SK-N-SH (cell line): ENCODE measurements around the gene DDX31. TPM values are rescaled to one million over a fixed set of nuclear protein-coding genes. Genes with fewer than 3 reads are reported as not detected.

Experiments used
- CTCF ChIA-PET: fragments of 300-600, 350-600 bp; formaldehyde crosslinking; extraction: SDS; loops from one replicate; lab custom pipeline; 2021; lab: Yijun Ruan, JAX
- POLR2A ChIA-PET: fragments of 350-600 bp; sonication (Branson Sonifier 250); formaldehyde crosslinking; extraction: SDS; loops from one replicate; lab custom pipeline; 2020; ENCODE audit warnings: antibody characterized with exemption, inconsistent platforms; lab: Yijun Ruan, JAX
- DNase-seq: peaks from one replicate; pipeline ENCODE4 v3.0.0; 2012
- H2AFZ ChIP-seq: fragments of 200-600 bp; sonication (generic); 2 replicates; pipeline ENCODE4 v1.8.1; 2016; ENCODE audit warnings: antibody characterized with exemption, mild to moderate bottlenecking, low read depth
- H3F3A ChIP-seq: fragments of 200-600 bp; sonication (generic); replicated peaks from 2 replicates; pipeline ENCODE3; 2016; ENCODE audit warnings: antibody characterized with exemption, mild to moderate bottlenecking; ENCODE audit not compliant: insufficient read depth
- H3K27ac ChIP-seq, 2 experiments: fragments of 200-500 bp in 1 of 2; fragments of 200-600 bp in 1 of 2; sonication (Bioruptor generic) in 1 of 2; sonication (generic), shearing (Covaris generic) in 1 of 2; 2 replicates each; pipeline versions ENCODE4 v1.5.1 to v1.6.1; 2014 to 2016; ENCODE audit warnings: low read depth in 2 of 2, inconsistent platforms in 1 of 2, low read length in 1 of 2, mild to moderate bottlenecking in 1 of 2, mixed read lengths in 1 of 2
- H3K27me3 ChIP-seq: fragments of 200-600 bp; sonication (generic), shearing (Covaris generic); 2 replicates; pipeline ENCODE4 v1.6.1; 2016; ENCODE audit warnings: mixed run types; ENCODE audit not compliant: insufficient read depth
- H3K36me3 ChIP-seq, 2 experiments: fragments of 200-500 bp in 1 of 2; fragments of 200-600 bp in 1 of 2; sonication (Bioruptor generic) in 1 of 2; sonication (generic) in 1 of 2; replicated peaks in 1 of 2; 2 replicates each; pipeline versions ENCODE3 to v1.5.1; 2014 to 2016; ENCODE audit warnings: low read length in 1 of 2, mild to moderate bottlenecking in 1 of 2; ENCODE audit not compliant: insufficient read depth in 2 of 2, control insufficient read depth in 1 of 2
- H3K4me1 ChIP-seq, 2 experiments: fragments of 200-500 bp in 1 of 2; fragments of 200-600 bp in 1 of 2; sonication (Bioruptor generic) in 1 of 2; sonication (generic), shearing (Covaris generic) in 1 of 2; 2 replicates each; pipeline versions ENCODE4 v1.5.1 to v1.6.1; 2014 to 2016; ENCODE audit warnings: low read depth in 1 of 2, low read length in 1 of 2, mixed run types in 1 of 2; ENCODE audit not compliant: insufficient read depth in 2 of 2, control insufficient read depth in 1 of 2
- H3K4me2 ChIP-seq: fragments of 200-600 bp; sonication (generic), shearing (Covaris generic); 2 replicates; pipeline ENCODE4 v1.6.1; 2017; ENCODE audit warnings: mixed run types
- H3K4me3 ChIP-seq, 2 experiments: fragments of 200-500 bp in 1 of 2; fragments of 200-600 bp in 1 of 2; sonication (Bioruptor generic) in 1 of 2; sonication (generic), shearing (Covaris generic) in 1 of 2; 2 replicates each; pipeline versions ENCODE4 v1.5.1 to v1.8.1; 2014 to 2016; ENCODE audit warnings: low read depth in 2 of 2, inconsistent platforms in 1 of 2, low read length in 1 of 2, mild to moderate bottlenecking in 1 of 2, mixed read lengths in 1 of 2, moderate library complexity in 1 of 2
- H3K79me2 ChIP-seq: fragments of 200-600 bp; sonication (generic); 2 replicates; pipeline ENCODE4 v1.8.1; 2017; ENCODE audit warnings: mild to moderate bottlenecking; ENCODE audit not compliant: insufficient read depth
- H3K9ac ChIP-seq: fragments of 200-600 bp; sonication (generic); 2 replicates; pipeline ENCODE4 v1.6.1; 2017; ENCODE audit warnings: mixed run types
- H3K9me2 ChIP-seq: fragments of 200-600 bp; sonication (generic); 2 replicates; pipeline ENCODE4 v1.6.1; 2017; ENCODE audit warnings: mixed run types
- H3K9me3 ChIP-seq: fragments of 200-600 bp; sonication (generic); 2 replicates; pipeline ENCODE4 v1.6.1; 2017; ENCODE audit warnings: mixed run types, mild to moderate bottlenecking, moderate library complexity
- H4K20me1 ChIP-seq: fragments of 200-600 bp; sonication (generic); 2 replicates; pipeline ENCODE4 v1.6.1; 2017; ENCODE audit warnings: mild to moderate bottlenecking, mixed run types; ENCODE audit not compliant: insufficient read depth
- CHD2 ChIP-seq: fragments of 150-350 bp; IDR thresholded peaks from 2 replicates; pipeline ENCODE4 v1.6.1; 2018; ENCODE audit warnings: low read length; ENCODE audit not compliant: partially characterized antibody
- ELF1 ChIP-seq: IDR thresholded peaks from 2 replicates; pipeline ENCODE4 v1.4.0; 2012
- EP300 ChIP-seq, 2 experiments: IDR thresholded peaks; 2 replicates each; pipeline versions ENCODE4 v1.4.0 to v1.6.1; 2012; ENCODE audit warnings: borderline replicate concordance in 1 of 2, low read depth in 1 of 2, low read length in 1 of 2
- EZH2phosphoT487 ChIP-seq: fragments of 200-600 bp; sonication (generic); IDR thresholded peaks from 2 replicates; pipeline ENCODE4 v1.6.1; 2017; ENCODE audit warnings: low read depth, mixed run types, mild to moderate bottlenecking, antibody characterized with exemption, moderate library complexity, borderline replicate concordance
- FOXM1 ChIP-seq: IDR thresholded peaks from 2 replicates; pipeline ENCODE4 v1.4.0; 2012; ENCODE audit warnings: low read depth, mild to moderate bottlenecking
- GABPA ChIP-seq: IDR thresholded peaks from 2 replicates; pipeline ENCODE4 v1.4.0; 2012; ENCODE audit warnings: low read depth, mild to moderate bottlenecking
- MXI1 ChIP-seq: IDR thresholded peaks from 2 replicates; pipeline ENCODE4 v1.6.1; 2012; ENCODE audit warnings: mild to moderate bottlenecking, low read depth, low read length, improper control_type of control experiment
- NFIC ChIP-seq: IDR thresholded peaks from 2 replicates; pipeline ENCODE4 v1.4.0; 2012; ENCODE audit warnings: borderline replicate concordance
- NRF1 ChIP-seq: IDR thresholded peaks from 2 replicates; pipeline ENCODE4 v1.6.1; 2012; ENCODE audit warnings: low read depth, mild to moderate bottlenecking, low read length
- RAD21 ChIP-seq: IDR thresholded peaks from 2 replicates; pipeline ENCODE4 v1.6.1; 2012; ENCODE audit warnings: mild to moderate bottlenecking, low read length
- RFX5 ChIP-seq: IDR thresholded peaks from 2 replicates; pipeline ENCODE4 v1.6.1; 2012; ENCODE audit warnings: mild to moderate bottlenecking, improper control_type of control experiment, low read length
- RXRA ChIP-seq: IDR thresholded peaks from 2 replicates; pipeline ENCODE4 v1.4.0; 2012; ENCODE audit warnings: low read depth, mild to moderate bottlenecking, borderline replicate concordance
- TAF1 ChIP-seq: IDR thresholded peaks from 2 replicates; pipeline ENCODE4 v1.6.1; 2012; ENCODE audit warnings: low read depth, mild to moderate bottlenecking, low read length, moderate library complexity, borderline replicate concordance
- WGBS: methylation state at CpG from one replicate; pipeline ENCODE4 v1.1.6; 2017; ENCODE audit warnings: low lambda C conversion rate; 5-methylcytosine and 5-hydroxymethylcytosine counted together
- polyA plus RNA-seq, 3 experiments: library from polyadenylated mRNA; depleted of rRNA; stranded (reverse); fragments of >200 nt; gene quantifications; 2 replicates each; pipeline ENCODE4 v1.2.3, GENCODE V29; 2012
- TF ChIP-seq, protein P1 (sequence below): fragments of 150-350 bp; IDR thresholded peaks from 2 replicates; pipeline ENCODE4 v1.6.1; 2017; ENCODE audit warnings: antibody characterized with exemption, low read length, low read depth, borderline replicate concordance
- TF ChIP-seq, protein P2 (sequence below): fragments of 200-600 bp; sonication (generic); IDR thresholded peaks from 2 replicates; pipeline ENCODE4 v1.6.1; 2017; ENCODE audit warnings: antibody characterized with exemption, mild to moderate bottlenecking, moderate library complexity
- TF ChIP-seq, protein P3 (sequence below): IDR thresholded peaks from 2 replicates; pipeline ENCODE4; 2012

Gene DDX31
- polyA plus RNA-seq, 1 of the 3 experiments (the other 2 are of a cell fraction), result 13.9 TPM

DNA sequence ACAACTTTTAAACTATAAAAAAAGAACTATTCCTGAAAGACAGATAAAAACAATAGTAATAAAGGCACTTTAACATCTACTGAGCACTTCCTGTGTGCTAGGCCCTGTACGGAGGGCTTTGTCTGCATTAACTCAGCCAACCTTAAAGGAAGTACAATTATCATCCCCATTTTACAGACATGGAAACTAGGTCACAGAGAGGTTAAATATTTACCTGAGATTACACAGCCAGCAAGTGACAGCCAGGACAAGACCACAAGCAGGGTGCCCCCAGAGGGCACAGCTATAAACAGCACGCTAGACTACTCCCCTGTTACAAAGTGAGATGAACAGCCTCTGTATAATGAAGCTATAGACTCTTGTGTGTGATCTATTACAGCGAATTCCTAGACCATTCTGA lies 25.5 kb downstream of the DDX31 start:
- H3K27ac ChIP-seq, result no peak overlapping the region
- ChIA-PET POLR2A (no interaction called here), CTCF (interaction anchor here (1.0 to 1.8 kb wide), 7 partner anchors 9 to 257 kb away, joined by 3 to 5 read pairs (median 4); no protein-coding TSS in a partner anchor)
- H3K4me1 ChIP-seq, result peaks cover 0 to 7% of the 10 kb centered on the region in 2 experiments; a peak in 3 of 4 replicates
- H3K9ac ChIP-seq, result no peak overlapping the region
- peaks cover 10% of the 10 kb centered on the region for H3F3A ChIP-seq
- DNase-seq, result peak; percentile 44
- H3K9me2 ChIP-seq, result no peaks in the 10 kb centered on the region
- no peaks in the 10 kb centered on the region for H3K27me3 ChIP-seq
- H3K4me3 ChIP-seq, result no peak overlapping the region
- no peaks in the 10 kb centered on the region for H3K9me3 ChIP-seq
- peaks cover 48 to 89% of the 10 kb centered on the region in 2 experiments for H3K36me3 ChIP-seq
- H3K4me2 ChIP-seq, result no peak overlapping the region
- TF ChIP-seq, protein P1, sequence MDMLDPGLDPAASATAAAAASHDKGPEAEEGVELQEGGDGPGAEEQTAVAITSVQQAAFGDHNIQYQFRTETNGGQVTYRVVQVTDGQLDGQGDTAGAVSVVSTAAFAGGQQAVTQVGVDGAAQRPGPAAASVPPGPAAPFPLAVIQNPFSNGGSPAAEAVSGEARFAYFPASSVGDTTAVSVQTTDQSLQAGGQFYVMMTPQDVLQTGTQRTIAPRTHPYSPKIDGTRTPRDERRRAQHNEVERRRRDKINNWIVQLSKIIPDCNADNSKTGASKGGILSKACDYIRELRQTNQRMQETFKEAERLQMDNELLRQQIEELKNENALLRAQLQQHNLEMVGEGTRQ, result no peak
- TF ChIP-seq, protein P2, sequence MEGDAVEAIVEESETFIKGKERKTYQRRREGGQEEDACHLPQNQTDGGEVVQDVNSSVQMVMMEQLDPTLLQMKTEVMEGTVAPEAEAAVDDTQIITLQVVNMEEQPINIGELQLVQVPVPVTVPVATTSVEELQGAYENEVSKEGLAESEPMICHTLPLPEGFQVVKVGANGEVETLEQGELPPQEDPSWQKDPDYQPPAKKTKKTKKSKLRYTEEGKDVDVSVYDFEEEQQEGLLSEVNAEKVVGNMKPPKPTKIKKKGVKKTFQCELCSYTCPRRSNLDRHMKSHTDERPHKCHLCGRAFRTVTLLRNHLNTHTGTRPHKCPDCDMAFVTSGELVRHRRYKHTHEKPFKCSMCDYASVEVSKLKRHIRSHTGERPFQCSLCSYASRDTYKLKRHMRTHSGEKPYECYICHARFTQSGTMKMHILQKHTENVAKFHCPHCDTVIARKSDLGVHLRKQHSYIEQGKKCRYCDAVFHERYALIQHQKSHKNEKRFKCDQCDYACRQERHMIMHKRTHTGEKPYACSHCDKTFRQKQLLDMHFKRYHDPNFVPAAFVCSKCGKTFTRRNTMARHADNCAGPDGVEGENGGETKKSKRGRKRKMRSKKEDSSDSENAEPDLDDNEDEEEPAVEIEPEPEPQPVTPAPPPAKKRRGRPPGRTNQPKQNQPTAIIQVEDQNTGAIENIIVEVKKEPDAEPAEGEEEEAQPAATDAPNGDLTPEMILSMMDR, result peak; percentile 41; the same call in 1 of the 2 replicates
- H3K79me2 ChIP-seq, result no peaks in the 10 kb centered on the region
- no peaks in the 10 kb centered on the region for H4K20me1 ChIP-seq
- H2AFZ ChIP-seq, result no peak overlapping the region
- WGBS, result 83% methylated on average over 3 of the region's 3 CpGs

DNA sequence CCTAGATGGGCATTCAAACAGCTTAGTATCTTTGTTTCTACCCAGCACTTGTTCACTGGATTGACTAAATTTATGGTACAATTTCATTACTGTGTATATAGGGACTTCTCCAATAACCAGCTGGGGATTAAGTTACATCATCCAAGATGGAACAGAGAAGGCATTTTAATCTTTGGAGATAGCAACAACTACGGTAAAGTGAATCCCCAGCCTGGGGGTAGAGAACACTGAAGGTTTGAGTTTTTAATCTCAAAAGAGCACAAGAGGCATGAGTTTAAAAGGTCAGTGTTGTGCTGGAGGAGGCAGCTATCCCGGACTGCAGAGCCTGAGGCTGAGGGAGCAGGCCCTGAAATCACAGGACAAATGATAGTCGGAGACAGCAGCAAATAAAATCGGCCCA lies 28.6 kb downstream of the DDX31 start:
- Histone ChIP-seq H3K36me3 (peaks cover 55 to 91% of the 10 kb centered on the region in 2 experiments), H3K9ac (no peak overlapping the region), H3K4me3 (no peak overlapping the region), H3K9me3 (no peaks in the 10 kb centered on the region), H2AFZ (no peak overlapping the region), H3K4me2 (no peak overlapping the region)
- POLR2A ChIA-PET, result no interaction called here
- WGBS, result 91% methylated on average over 4 of the region's 4 CpGs
- TF ChIP-seq, protein P3, sequence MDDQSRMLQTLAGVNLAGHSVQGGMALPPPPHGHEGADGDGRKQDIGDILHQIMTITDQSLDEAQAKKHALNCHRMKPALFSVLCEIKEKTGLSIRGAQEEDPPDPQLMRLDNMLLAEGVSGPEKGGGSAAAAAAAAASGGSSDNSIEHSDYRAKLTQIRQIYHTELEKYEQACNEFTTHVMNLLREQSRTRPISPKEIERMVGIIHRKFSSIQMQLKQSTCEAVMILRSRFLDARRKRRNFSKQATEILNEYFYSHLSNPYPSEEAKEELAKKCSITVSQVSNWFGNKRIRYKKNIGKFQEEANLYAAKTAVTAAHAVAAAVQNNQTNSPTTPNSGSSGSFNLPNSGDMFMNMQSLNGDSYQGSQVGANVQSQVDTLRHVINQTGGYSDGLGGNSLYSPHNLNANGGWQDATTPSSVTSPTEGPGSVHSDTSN, result no peak
- TF ChIP-seq MXI1 (no peak), GABPA (no peak), ELF1 (no peak), RAD21 (no peak), NFIC (no peak), EP300 (IDR thresholded peaks at IDR 0.05; ENCODE audit: borderline replicate concordance in 1 of 2, low read depth in 1 of 2, low read length in 1 of 2) (no peak), FOXM1 (no peak), EZH2phosphoT487 (no peak), CHD2 (no peak), RFX5 (no peak), NRF1 (no peak), TAF1 (no peak), RXRA (no peak)
- TF ChIP-seq, protein P2, result no peak
- TF ChIP-seq, all 33 proteins: peak for 0
- H3K79me2 ChIP-seq, result no peaks in the 10 kb centered on the region
- DNase-seq, result no peak
- no peaks in the 10 kb centered on the region for H3K27me3 ChIP-seq
- no peak overlapping the region for H3K27ac ChIP-seq
- H4K20me1 ChIP-seq, result no peaks in the 10 kb centered on the region
- CTCF ChIA-PET, result interaction anchor here (1.3 to 1.7 kb wide), 2 partner anchors 10 to 159 kb away, joined by 5 read pairs; no protein-coding TSS in a partner anchor
- H3K9me2 ChIP-seq, result no peaks in the 10 kb centered on the region
- no peaks in the 10 kb centered on the region for H3F3A ChIP-seq
- H3K4me1 ChIP-seq, result no peaks in the 10 kb centered on the region
